Hematopoietic multipotent progenitor cell treated with erythropoietin and hydrocortisone succinate and interleukin-3 and kit ligand, for 8 days (in vitro differentiated cells): ENCODE data around the gene TXNRD3.
A peak's percentile ranks its signal among the peaks of the same experiment; 100 is the strongest.
"Not testable (repeated sequence)": the region's sequence is repeated elsewhere in the genome, so short reads cannot be mapped to it uniquely, and the experiment has no call there.

Experiments
- DNase-seq: peaks from one replicate; pipeline ENCODE4 v3.0.0-alpha.2; 2015

TXNRD3 gene

GRCh38 chr3:126638790-126639189, 16.1 kb downstream of the TXNRD3 start:
- DNase-seq = no peak

- no peak for DNase-seq
Measured at GRCh38 chr3:126636436-126636835, 18.5 kb downstream of the TXNRD3 start.

GRCh38 chr3:126634803-126635202, 20.1 kb downstream of the TXNRD3 start:
- DNase-seq = no peak

- DNase-seq = no peak
Measured at GRCh38 chr3:126630020-126630419, 24.9 kb downstream of the TXNRD3 start.

GRCh38 chr3:126625735-126626134, 29.2 kb downstream of the TXNRD3 start:
- DNase-seq = not testable (repeated sequence)

- DNase-seq = no peak
Measured at GRCh38 chr3:126622694-126623093, 32.2 kb downstream of the TXNRD3 start.

GRCh38 chr3:126621627-126622345, 33.1 kb downstream of the TXNRD3 start:
- no peak for DNase-seq

GRCh38 chr3:126621171-126621570, 33.8 kb downstream of the TXNRD3 start:
- no peak for DNase-seq

GRCh38 chr3:126620738-126621137, 34.2 kb downstream of the TXNRD3 start:
- DNase-seq = no peak

- no peak for DNase-seq
Measured at GRCh38 chr3:126618760-126619159, 36.2 kb downstream of the TXNRD3 start.

- DNase-seq = no peak
Measured at GRCh38 chr3:126618021-126618420, 36.9 kb downstream of the TXNRD3 start.

- DNase-seq = no peak
Measured at GRCh38 chr3:126617571-126617970, 37.4 kb downstream of the TXNRD3 start.

- no peak for DNase-seq
Measured at GRCh38 chr3:126616931-126617330, 38.0 kb downstream of the TXNRD3 start.

- no peak for DNase-seq
Measured at GRCh38 chr3:126613479-126614188, 41.3 kb downstream of the TXNRD3 start.

- no peak for DNase-seq
Measured at GRCh38 chr3:126612479-126613205, 42.3 kb downstream of the TXNRD3 start.

GRCh38 chr3:126609909-126610308, 45.0 kb downstream of the TXNRD3 start:
- no peak for DNase-seq

GRCh38 chr3:126607214-126607908, 47.6 kb downstream of the TXNRD3 start:
- peak; percentile 76 for DNase-seq

GRCh38 chr3:126606001-126606400, 48.9 kb downstream of the TXNRD3 start:
- DNase-seq = no peak

- no peak for DNase-seq
Measured at GRCh38 chr3:126604691-126605090, 50.2 kb downstream of the TXNRD3 start.

GRCh38 chr3:126599101-126599500, 55.8 kb downstream of the TXNRD3 start:
- DNase-seq = no peak

- not testable (repeated sequence) for DNase-seq
Measured at GRCh38 chr3:126595479-126595878, 59.4 kb downstream of the TXNRD3 start.

- DNase-seq = not testable (repeated sequence)
Measured at GRCh38 chr3:126591515-126591914, 63.4 kb downstream of the TXNRD3 start.

- no peak for DNase-seq
Measured at GRCh38 chr3:126582311-126582710, 72.6 kb downstream of the TXNRD3 start.
